Cardiac fibroblast (primary cell): Measurements from ENCODE around the gene VPS39.

ENCODE experiments used
- DNase-seq, 2 donors: peaks; one replicate each; pipeline versions ENCODE4 v3.0.0 to v3.0.0-alpha.2; 2010; ENCODE audit warnings: low read depth in 2 of 2
- H3K4me3 ChIP-seq, 2 donors: replicated peaks in 1 of 2; 1 replicate in 1 of 2; 2 replicates in 1 of 2; pipeline ENCODE4 v1.5.1; 2011; ENCODE audit warnings: low read depth in 2 of 2, low read length in 2 of 2, mild to moderate bottlenecking in 2 of 2, moderate library complexity in 1 of 2
- CTCF ChIP-seq: IDR thresholded peaks from one replicate; pipeline ENCODE4 v1.5.1; 2011; ENCODE audit warnings: low read depth, mild to moderate bottlenecking, low read length, inconsistent platforms

VPS39 gene

DNA sequence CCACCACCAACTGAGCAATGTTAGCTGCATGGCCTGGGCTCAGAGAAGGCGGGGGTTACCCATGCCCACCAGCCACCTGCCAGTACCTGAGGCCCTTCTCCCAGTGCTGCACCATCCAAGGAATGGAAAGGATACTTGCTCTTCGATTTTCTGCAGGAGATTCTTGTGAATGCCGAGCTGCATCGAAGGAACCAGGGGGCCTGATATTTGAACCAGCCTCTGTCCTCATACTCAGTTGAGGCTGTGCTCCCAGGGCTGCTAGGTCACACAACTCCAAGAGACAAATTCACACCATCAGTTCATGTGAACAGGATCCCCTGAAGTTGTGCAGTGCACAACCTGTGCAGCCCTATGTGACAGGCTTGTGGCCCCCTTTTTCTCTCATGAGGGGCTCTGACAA lies 69.7 kb downstream of the VPS39 start:
- DNase-seq, result no peak

DNA sequence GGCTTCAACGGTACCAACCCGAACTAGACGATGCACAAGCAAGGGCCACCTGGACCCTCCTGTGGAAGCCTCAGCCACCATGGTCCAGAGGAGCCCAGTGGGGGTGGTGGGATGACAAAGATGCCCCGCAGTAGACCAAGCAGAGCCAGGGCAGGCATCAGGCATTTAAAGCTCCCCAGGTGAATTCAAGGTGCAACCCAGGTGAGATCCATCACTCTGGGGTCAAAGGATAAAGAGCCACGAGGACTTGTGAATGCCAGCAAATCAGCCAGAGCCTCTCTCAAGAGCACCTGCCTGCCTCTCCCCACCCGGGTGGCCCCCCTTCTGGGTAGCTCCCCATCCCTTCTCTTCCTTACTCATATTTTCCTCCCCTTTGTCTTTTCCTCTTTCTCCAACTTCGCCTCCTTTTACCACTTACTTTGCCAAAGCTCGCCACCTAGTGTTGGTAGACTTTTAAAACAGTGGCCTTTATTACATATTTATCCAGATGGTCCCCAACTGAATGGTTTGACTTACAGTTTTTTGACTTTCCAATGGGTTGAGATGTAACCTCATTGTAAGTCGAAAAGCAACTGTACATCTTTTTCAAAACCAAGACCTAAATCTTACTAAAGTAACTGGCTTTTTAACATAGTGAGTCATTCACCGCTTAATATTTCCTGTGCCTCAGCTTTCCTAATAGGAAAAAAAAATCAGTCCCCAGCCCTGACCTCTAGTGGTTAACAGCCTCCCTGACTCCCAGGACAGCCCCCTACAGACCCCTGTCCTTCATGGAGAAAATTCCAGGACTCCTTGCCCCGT lies 70.4 kb downstream of the VPS39 start:
- no peak overlapping the region for H3K4me3 ChIP-seq
- peak; percentile 60 for TF ChIP-seq CTCF
- DNase-seq, result peak; percentile 68 to 69

More for the DNA sequence above, 69.7 kb downstream of the VPS39 start:
- no peak overlapping the region for H3K4me3 ChIP-seq
- TF ChIP-seq CTCF, result no peak

GRCh38 chr15:42136513-42136912 lies 71.6 kb downstream of the VPS39 start:
- no peak overlapping the region for H3K4me3 ChIP-seq
- no peak for TF ChIP-seq CTCF

DNA sequence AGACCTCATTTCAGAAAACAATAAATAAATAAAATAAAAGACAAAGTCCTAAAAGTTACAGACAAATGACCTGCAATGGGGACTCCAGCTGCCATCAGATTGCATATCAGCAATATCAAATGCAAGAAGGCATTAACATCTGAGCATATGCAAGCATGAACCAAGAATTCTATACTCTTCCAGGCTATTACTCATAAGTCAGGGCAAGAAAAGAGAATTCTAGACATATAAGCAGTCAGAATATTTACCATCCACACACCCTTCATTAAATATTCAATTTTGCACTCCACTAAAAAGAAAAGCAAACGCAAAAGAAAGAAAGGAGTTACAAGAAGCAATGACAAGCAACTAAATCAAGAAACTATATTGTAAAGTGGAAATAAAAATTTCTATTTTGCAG lies 72.8 kb downstream of the VPS39 start:
- TF ChIP-seq CTCF, result no peak
- no peak for DNase-seq

More at GRCh38 chr15:42136513-42136912, 71.6 kb downstream of the VPS39 start:
- no peak for DNase-seq

DNA sequence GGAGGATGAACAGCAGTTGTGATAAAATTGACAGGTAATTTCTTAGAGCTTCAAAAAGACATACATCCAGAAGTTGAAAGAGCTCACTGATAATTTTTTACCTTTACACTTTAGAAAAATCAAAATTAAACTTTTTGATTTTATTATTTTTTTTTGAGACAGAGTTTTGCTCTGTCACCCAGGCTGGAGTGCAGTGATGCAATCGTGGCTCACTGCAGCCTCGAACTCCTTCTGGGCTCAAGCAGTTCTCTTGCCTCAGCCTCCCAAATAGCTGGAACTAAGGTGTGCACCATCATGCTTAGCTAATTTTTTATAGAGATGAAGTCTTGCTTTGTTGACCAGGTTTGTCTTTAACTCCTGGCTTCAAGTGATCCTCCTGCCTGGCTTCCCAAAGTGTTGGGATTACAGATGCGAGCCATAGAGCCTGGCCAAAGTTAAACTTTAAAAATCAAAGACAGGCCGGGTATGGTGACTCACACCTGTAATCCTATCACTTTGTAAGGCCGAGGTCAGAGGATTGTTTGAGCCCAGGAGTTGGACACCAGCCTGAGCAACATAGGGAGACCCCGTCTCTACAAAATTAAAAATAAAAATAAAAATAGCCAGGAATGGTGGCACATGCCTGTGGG lies 73.4 kb downstream of the VPS39 start:
- no peak for TF ChIP-seq CTCF
- H3K4me3 ChIP-seq, result no peak overlapping the region
- DNase-seq, result no peak

More for the DNA sequence above, 72.8 kb downstream of the VPS39 start:
- no peak overlapping the region for H3K4me3 ChIP-seq

GRCh38 chr15:42133886-42134502 lies 74.1 kb downstream of the VPS39 start:
- no peak overlapping the region for H3K4me3 ChIP-seq
- peak; percentile 40 to 47 for DNase-seq
- TF ChIP-seq CTCF, result peak; percentile 81
